ENCODE measurements around the gene FOXK2. TPM values are rescaled to one million over a fixed set of nuclear protein-coding genes. Genes with fewer than 3 reads are reported as not detected.
A peak's percentile ranks its signal among the peaks of the same experiment; 100 is the strongest.
"Not testable (repeated sequence)": the region's sequence is repeated elsewhere in the genome, so short reads cannot be mapped to it uniquely, and the experiment has no call there.

The FOXK2 gene
- total RNA-seq, 1 donor: 29.3 TPM

- DNase-seq (ENCODE audit: insufficient read length, low spot score, missing footprints): peak; percentile 76
- Histone ChIP-seq H3K79me2 (ENCODE audit: insufficient read depth, low read length) (peaks cover 88% of the 10 kb centered on the region), H3K27ac (ENCODE audit: low read depth, low read length) (no peak overlapping the region), H3K4me2 (ENCODE audit: insufficient read depth, low read length) (no peak overlapping the region), H3K9me3 (ENCODE audit: low read depth, low read length) (no peaks in the 10 kb centered on the region), H4K20me1 (ENCODE audit: insufficient read depth, low read length) (peaks cover 54% of the 10 kb centered on the region), H3K27me3 (ENCODE audit: insufficient read depth, low read length) (no peaks in the 10 kb centered on the region), H3K36me3 (ENCODE audit: insufficient read depth, low read length) (peaks cover 17% of the 10 kb centered on the region), H2AFZ (ENCODE audit: low read length) (no peak overlapping the region), H3K4me3 (ENCODE audit: insufficient read depth, low read length) (no peak overlapping the region), H3K4me1 (ENCODE audit: insufficient read depth, low read length) (peaks cover 3% of the 10 kb centered on the region)
- TF ChIP-seq, protein P1, sequence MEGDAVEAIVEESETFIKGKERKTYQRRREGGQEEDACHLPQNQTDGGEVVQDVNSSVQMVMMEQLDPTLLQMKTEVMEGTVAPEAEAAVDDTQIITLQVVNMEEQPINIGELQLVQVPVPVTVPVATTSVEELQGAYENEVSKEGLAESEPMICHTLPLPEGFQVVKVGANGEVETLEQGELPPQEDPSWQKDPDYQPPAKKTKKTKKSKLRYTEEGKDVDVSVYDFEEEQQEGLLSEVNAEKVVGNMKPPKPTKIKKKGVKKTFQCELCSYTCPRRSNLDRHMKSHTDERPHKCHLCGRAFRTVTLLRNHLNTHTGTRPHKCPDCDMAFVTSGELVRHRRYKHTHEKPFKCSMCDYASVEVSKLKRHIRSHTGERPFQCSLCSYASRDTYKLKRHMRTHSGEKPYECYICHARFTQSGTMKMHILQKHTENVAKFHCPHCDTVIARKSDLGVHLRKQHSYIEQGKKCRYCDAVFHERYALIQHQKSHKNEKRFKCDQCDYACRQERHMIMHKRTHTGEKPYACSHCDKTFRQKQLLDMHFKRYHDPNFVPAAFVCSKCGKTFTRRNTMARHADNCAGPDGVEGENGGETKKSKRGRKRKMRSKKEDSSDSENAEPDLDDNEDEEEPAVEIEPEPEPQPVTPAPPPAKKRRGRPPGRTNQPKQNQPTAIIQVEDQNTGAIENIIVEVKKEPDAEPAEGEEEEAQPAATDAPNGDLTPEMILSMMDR (IDR thresholded peaks at IDR 0.05; ENCODE audit: extremely low read depth, low read depth, low read length): no peak
These were observed 43.8 kb downstream of the FOXK2 start for GRCh38 chr17:82563318-82563717.

- Histone ChIP-seq H3K36me3 (ENCODE audit: insufficient read depth, low read length) (peaks cover 19% of the 10 kb centered on the region), H3K79me2 (ENCODE audit: insufficient read depth, low read length) (peaks cover 87% of the 10 kb centered on the region), H4K20me1 (ENCODE audit: insufficient read depth, low read length) (peaks cover 54% of the 10 kb centered on the region)
- not testable (repeated sequence) for H3K27ac ChIP-seq (ENCODE audit: low read depth, low read length); H3K9me3 ChIP-seq (ENCODE audit: low read depth, low read length); H2AFZ ChIP-seq (ENCODE audit: low read length); H3K27me3 ChIP-seq (ENCODE audit: insufficient read depth, low read length); DNase-seq (ENCODE audit: insufficient read length, low spot score, missing footprints); H3K4me3 ChIP-seq (ENCODE audit: insufficient read depth, low read length); H3K4me2 ChIP-seq (ENCODE audit: insufficient read depth, low read length); H3K4me1 ChIP-seq (ENCODE audit: insufficient read depth, low read length)
These were observed 44.2 kb downstream of the FOXK2 start for GRCh38 chr17:82563745-82564144.

- H3K36me3 ChIP-seq (ENCODE audit: insufficient read depth, low read length): peaks cover 24% of the 10 kb centered on the region
- H2AFZ ChIP-seq (ENCODE audit: low read length): no peak overlapping the region
- TF ChIP-seq, protein P1 (IDR thresholded peaks at IDR 0.05; ENCODE audit: extremely low read depth, low read depth, low read length): no peak
- peaks cover 85% of the 10 kb centered on the region for H3K79me2 ChIP-seq (ENCODE audit: insufficient read depth, low read length)
- no peak overlapping the region for H3K27ac ChIP-seq (ENCODE audit: low read depth, low read length)
- no peaks in the 10 kb centered on the region for H3K9me3 ChIP-seq (ENCODE audit: low read depth, low read length)
- peaks cover 6% of the 10 kb centered on the region for H3K4me1 ChIP-seq (ENCODE audit: insufficient read depth, low read length)
- H3K27me3 ChIP-seq (ENCODE audit: insufficient read depth, low read length): no peaks in the 10 kb centered on the region
- peaks cover 49% of the 10 kb centered on the region for H4K20me1 ChIP-seq (ENCODE audit: insufficient read depth, low read length)
- no peak for DNase-seq (ENCODE audit: insufficient read length, low spot score, missing footprints)
- H3K4me2 ChIP-seq (ENCODE audit: insufficient read depth, low read length): no peak overlapping the region
- no peak overlapping the region for H3K4me3 ChIP-seq (ENCODE audit: insufficient read depth, low read length)
These were observed 44.7 kb downstream of the FOXK2 start for GRCh38 chr17:82564241-82564640.

GRCh38 chr17:82565551-82565950 is 46.0 kb downstream of the FOXK2 start:
- Histone ChIP-seq H3K27me3 (ENCODE audit: insufficient read depth, low read length) (no peaks in the 10 kb centered on the region), H3K36me3 (ENCODE audit: insufficient read depth, low read length) (peaks cover 30% of the 10 kb centered on the region), H3K4me2 (ENCODE audit: insufficient read depth, low read length) (no peak overlapping the region), H3K27ac (ENCODE audit: low read depth, low read length) (no peak overlapping the region), H2AFZ (ENCODE audit: low read length) (no peak overlapping the region), H3K4me1 (ENCODE audit: insufficient read depth, low read length) (peaks cover 6% of the 10 kb centered on the region), H4K20me1 (ENCODE audit: insufficient read depth, low read length) (peaks cover 40% of the 10 kb centered on the region), H3K9me3 (ENCODE audit: low read depth, low read length) (no peaks in the 10 kb centered on the region), H3K79me2 (ENCODE audit: insufficient read depth, low read length) (peaks cover 82% of the 10 kb centered on the region), H3K4me3 (ENCODE audit: insufficient read depth, low read length) (no peak overlapping the region)
- TF ChIP-seq, protein P1 (IDR thresholded peaks at IDR 0.05; ENCODE audit: extremely low read depth, low read depth, low read length): no peak
- DNase-seq (ENCODE audit: insufficient read length, low spot score, missing footprints): peak; percentile 43

All from osteoblast (primary cell).